C4-2B (cell line): ENCODE measurements around the gene LAYN.

ENCODE experiments used
- H3K27ac ChIP-seq: fragments of 450-650 bp; 2 replicates; pipeline ENCODE4 v1.5.1; 2017
- CTCF ChIP-seq: fragments of 450-650 bp; conservative IDR thresholded peaks from 2 replicates; pipeline ENCODE4 v1.5.1; 2017; ENCODE audit warnings: mild to moderate bottlenecking
- ZFX ChIP-seq: fragments of 450-650 bp; IDR thresholded peaks from 2 replicates; pipeline ENCODE4 v1.6.1; 2017

Gene LAYN

GRCh38 chr11:111596319-111596718 lies 55.8 kb downstream of the LAYN start:
- no peak overlapping the region for H3K27ac ChIP-seq
- TF ChIP-seq ZFX (no peak), CTCF (no peak)

GRCh38 chr11:111598148-111598547 lies 57.6 kb downstream of the LAYN start:
- TF ChIP-seq CTCF (no peak), ZFX (no peak)
- no peak overlapping the region for H3K27ac ChIP-seq

- TF ChIP-seq ZFX (no peak), CTCF (no peak)
- H3K27ac ChIP-seq = no peak overlapping the region
Observed at GRCh38 chr11:111598559-111598958, 58.0 kb downstream of the LAYN start.

- peak overlapping the region; percentile 84 for H3K27ac ChIP-seq
- no peak for TF ChIP-seq CTCF
- no peak for TF ChIP-seq ZFX
Observed at GRCh38 chr11:111601636-111601978, 61.1 kb downstream of the LAYN start.

GRCh38 chr11:111601979-111602864 lies 61.7 kb downstream of the LAYN start, which contains the start of gene SIK2:
Gene SIK2, plus strand, starts transcription at chr11:111602449. Its CDS starts 115 bp downstream, at chr11:111602564.
- peak within 1 kb of the TSS; percentile 84 for H3K27ac ChIP-seq

DNA sequence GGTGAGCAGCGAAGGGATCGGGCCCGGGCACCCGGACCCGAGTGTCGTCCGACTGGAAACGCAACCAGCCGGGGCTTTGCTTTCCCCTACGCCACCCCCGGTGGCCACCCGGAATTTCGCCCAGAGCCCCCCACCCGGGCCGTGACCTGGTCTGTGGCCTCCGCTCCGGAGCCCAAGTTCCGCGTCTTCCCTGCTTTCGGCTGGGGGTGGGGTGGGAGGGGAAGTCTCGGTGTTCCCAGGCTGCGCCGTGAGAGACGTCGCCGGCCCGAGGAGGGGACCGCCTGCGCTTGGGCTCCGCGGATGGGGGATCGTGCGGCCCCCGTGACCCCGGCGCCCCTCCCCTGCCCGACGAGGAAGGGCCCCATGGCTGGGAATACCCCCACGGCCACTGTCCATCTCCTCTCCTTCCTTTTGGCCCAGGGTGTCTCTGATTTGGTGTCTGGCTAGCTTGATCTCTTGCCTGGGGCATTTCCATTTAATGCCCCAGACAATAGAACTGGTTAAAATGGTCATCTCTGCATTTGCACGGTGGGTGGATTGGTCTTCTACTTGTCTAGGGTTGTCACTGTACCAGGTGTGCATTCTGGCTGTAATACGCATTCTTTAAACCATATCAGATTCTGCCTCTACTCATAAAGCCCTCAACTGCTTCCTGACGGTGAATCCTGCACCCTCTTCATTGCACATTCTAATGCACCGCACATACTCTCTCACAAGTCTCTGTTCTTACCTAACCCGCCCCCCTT lies 62.5 kb downstream of the LAYN start:
- TF ChIP-seq CTCF = no peak
- TF ChIP-seq ZFX = 0 out of 2 replicates have a peak, but pooled peaks have one; percentile 41

More at GRCh38 chr11:111601979-111602864, 61.7 kb downstream of the LAYN start, which contains the start of gene SIK2:
- peak; percentile 97 for TF ChIP-seq CTCF
- peak; percentile 61 for TF ChIP-seq ZFX

More for the DNA sequence above, 62.5 kb downstream of the LAYN start:
- peak overlapping the region; percentile 84 for H3K27ac ChIP-seq
